ENCODE measurements around the gene NAA16. TPM values are rescaled to one million over a fixed set of nuclear protein-coding genes. Genes with fewer than 3 reads are reported as not detected.

Gene NAA16
- total and polyA plus RNA-seq, 9 of the 15 experiments (the other 6 are each of a cell fraction or from before 2014, with no cell fraction given), result 3.7 to 18.2 (median 12.0) TPM

- Histone ChIP-seq H3K9me1 (ENCODE audit: control insufficient read depth, insufficient read depth, low read length) (no peaks in the 10 kb centered on the region), H3K4me2 (ENCODE audit: insufficient read depth, low read length) (no peak overlapping the region), H2AFZ (ENCODE audit: low read depth, low read length) (no peak overlapping the region), H3K36me3 (ENCODE audit: control insufficient read depth, insufficient read depth, low read length) (peaks cover 82% of the 10 kb centered on the region), H3K4me1 (replicated peaks in 1 of 2; ENCODE audit: control insufficient read depth in 2 of 2, insufficient read depth in 2 of 2, low read length in 2 of 2) (0 out of 5 replicates have a peak, but pooled peaks cover 0 to 5% of the 10 kb centered on the region in 2 experiments), H3K4me3 (no peak overlapping the region), H3K27me3 (ENCODE audit: control insufficient read depth in 2 of 2, insufficient read depth in 2 of 2, low read length in 2 of 2) (no peaks in the 10 kb centered on the region), H4K20me1 (replicated peaks; ENCODE audit: control insufficient read depth, insufficient read depth, low read length) (no peaks in the 10 kb centered on the region), H3K9ac (ENCODE audit: insufficient read depth in 1 of 2, low read depth in 2 of 2, low read length in 2 of 2) (no peak overlapping the region), H3K79me2 (ENCODE audit: control insufficient read depth, insufficient read depth, low read length) (no peaks in the 10 kb centered on the region), H3K27ac (ENCODE audit: extremely low read depth, low read depth, low read length) (no peak overlapping the region; the same call in 2 of the 3 replicates), H3K9me3 (replicated peaks; ENCODE audit: control insufficient read depth, insufficient read depth, low read depth, low read length) (no peaks in the 10 kb centered on the region)
- ATAC-seq, result no peak
- no peak for DNase-seq (ENCODE audit: extremely low read depth in 1 of 4, low spot score in 3 of 4)
- TF ChIP-seq TCF15 (CRISPR knock-in tag; IDR thresholded peaks at IDR 0.05), result no peak
- no peak for TF ChIP-seq MTF1 (CRISPR knock-in tag; IDR thresholded peaks at IDR 0.05; ENCODE audit: borderline replicate concordance)
- peak; percentile 47 for TF ChIP-seq SOX6 (IDR thresholded peaks at IDR 0.05)
- TF ChIP-seq FOSL1 (tag; conservative IDR thresholded peaks at IDR 0.05), result peak; percentile 55
- POLR2A ChIA-PET, result interaction anchor here (0.7 kb wide), 1 partner anchor 15 kb away, joined by 3 read pairs; no protein-coding TSS in a partner anchor
- intact Hi-C loops (cut with micrococcal nuclease) (no loop called here), in situ Hi-C loops (cut with MboI) (no loop called here)
- FAIRE-seq, result peak; percentile 32
- CTCF ChIA-PET (ENCODE audit: low intra/inter-chr PET ratio), result no interaction called here
- WGBS (ENCODE audit: insufficient coverage, low coverage, missing lambda C conversion rate), result 18% methylated on average over 5 of the region's 5 CpGs
- no TSS peak for BruUV-seq (replicated peaks)
Measured at GRCh38 chr13:41361491-41361890, 50.4 kb downstream of the NAA16 start.

- 96% methylated on average over 2 of the region's 2 CpGs for WGBS (ENCODE audit: insufficient coverage, low coverage, missing lambda C conversion rate)
- DNase-seq (ENCODE audit: extremely low read depth in 1 of 4, low spot score in 3 of 4) (no peak), ATAC-seq (no peak), FAIRE-seq (no peak)
- Histone ChIP-seq H3K4me2 (ENCODE audit: insufficient read depth, low read length) (no peak overlapping the region), H3K27me3 (ENCODE audit: control insufficient read depth in 2 of 2, insufficient read depth in 2 of 2, low read length in 2 of 2) (no peaks in the 10 kb centered on the region), H3K36me3 (ENCODE audit: control insufficient read depth, insufficient read depth, low read length) (peaks cover 86% of the 10 kb centered on the region), H3K9ac (ENCODE audit: insufficient read depth in 1 of 2, low read depth in 2 of 2, low read length in 2 of 2) (no peak overlapping the region), H3K9me1 (ENCODE audit: control insufficient read depth, insufficient read depth, low read length) (no peaks in the 10 kb centered on the region), H3K9me3 (replicated peaks; ENCODE audit: control insufficient read depth, insufficient read depth, low read depth, low read length) (no peaks in the 10 kb centered on the region), H3K27ac (ENCODE audit: extremely low read depth, low read depth, low read length) (no peak overlapping the region), H3K79me2 (ENCODE audit: control insufficient read depth, insufficient read depth, low read length) (no peaks in the 10 kb centered on the region), H4K20me1 (replicated peaks; ENCODE audit: control insufficient read depth, insufficient read depth, low read length) (no peaks in the 10 kb centered on the region), H2AFZ (ENCODE audit: low read depth, low read length) (no peak overlapping the region), H3K4me1 (replicated peaks in 1 of 2; ENCODE audit: control insufficient read depth in 2 of 2, insufficient read depth in 2 of 2, low read length in 2 of 2) (0 out of 5 replicates have a peak, but pooled peaks cover 0 to 5% of the 10 kb centered on the region in 2 experiments), H3K4me3 (no peak overlapping the region)
- TF ChIP-seq FOXP4 (CRISPR knock-in tag; IDR thresholded peaks at IDR 0.05; ENCODE audit: borderline replicate concordance), result no peak
- TF ChIP-seq CEBPG (CRISPR knock-in tag; IDR thresholded peaks at IDR 0.05), result no peak
- peak in 1 of 2 experiments; percentile 39; a peak in 1 of 4 replicates for TF ChIP-seq CEBPG (tag; conservative IDR thresholded peaks at IDR 0.05 in 1 of 2, IDR thresholded peaks at IDR 0.05 in 1 of 2)
- no peak for TF ChIP-seq RBFOX2 (IDR thresholded peaks at IDR 0.05; ENCODE audit: low read depth, low read length)
- TF ChIP-seq CEBPB (tag; IDR thresholded peaks at IDR 0.05), result peak; percentile 67
- in situ Hi-C loops (cut with MboI), result no loop called here
- CTCF ChIA-PET (ENCODE audit: low intra/inter-chr PET ratio), result no interaction called here
- intact Hi-C loops (cut with micrococcal nuclease), result no loop called here
- POLR2A ChIA-PET, result no interaction called here
- BruUV-seq (replicated peaks), result no TSS peak
Measured at GRCh38 chr13:41364043-41364442, 53.0 kb downstream of the NAA16 start.
